AG10803 (cell line): Measurements from ENCODE around the gene MMGT1.

ENCODE experiments used
- DNase-seq: peaks from one replicate; pipeline ENCODE4 v3.0.0; 2010; ENCODE audit warnings: low read depth
- H3K4me3 ChIP-seq: 2 replicates; pipeline ENCODE4 v1.5.1; 2011; ENCODE audit warnings: mild to moderate bottlenecking, low read length, control low read depth
- CTCF ChIP-seq: conservative IDR thresholded peaks from 2 replicates; pipeline ENCODE4 v1.5.1; 2011; ENCODE audit warnings: mild to moderate bottlenecking, low read length, control low read depth, inconsistent platforms

Gene MMGT1

GRCh38 chrX:135973548-135974278 is at the start of gene MMGT1:
Gene MMGT1, minus strand, starts transcription at chrX:135973988. Its CDS starts 313 bp downstream, at chrX:135973675.
- DNase-seq: peak; percentile 82
- TF ChIP-seq CTCF: no peak
- peak within 1 kb of the TSS; percentile 80 for H3K4me3 ChIP-seq

- no peak for TF ChIP-seq CTCF
- no peak overlapping the region for H3K4me3 ChIP-seq
- no peak for DNase-seq
Observed at GRCh38 chrX:136021903-136022302, 48.1 kb upstream of the MMGT1 start.

GRCh38 chrX:136021160-136021559 is 47.4 kb upstream of the MMGT1 start:
- DNase-seq: no peak
- TF ChIP-seq CTCF: no peak
- H3K4me3 ChIP-seq: no peak overlapping the region

- no peak for TF ChIP-seq CTCF
- no peak for DNase-seq
- no peak overlapping the region for H3K4me3 ChIP-seq
Observed at GRCh38 chrX:136019226-136019625, 45.4 kb upstream of the MMGT1 start.

- no peak for TF ChIP-seq CTCF
- DNase-seq: no peak
- no peak overlapping the region for H3K4me3 ChIP-seq
Observed at GRCh38 chrX:136016881-136017280, 43.1 kb upstream of the MMGT1 start.

GRCh38 chrX:136015016-136015415 is 41.2 kb upstream of the MMGT1 start:
- no peak for TF ChIP-seq CTCF
- no peak overlapping the region for H3K4me3 ChIP-seq
- no peak for DNase-seq

GRCh38 chrX:135988245-135988644 is 14.5 kb upstream of the MMGT1 start:
- DNase-seq: no peak
- no peak for TF ChIP-seq CTCF
- H3K4me3 ChIP-seq: no peak overlapping the region
